G401 (cell line): Measurements from ENCODE around the gene APOL2. TPM values are rescaled to one million over a fixed set of nuclear protein-coding genes. Genes with fewer than 3 reads are reported as not detected.
A peak's percentile ranks its signal among the peaks of the same experiment; 100 is the strongest.
"Not testable (repeated sequence)": the region's sequence is repeated elsewhere in the genome, so short reads cannot be mapped to it uniquely, and the experiment has no call there.

Experiments
- DNase-seq: peaks from one replicate; pipeline ENCODE4 v3.0.0-alpha.2; 2015; ENCODE audit warnings: low spot score
- in situ Hi-C: cut with HindIII; loops from 2 replicates; pipeline ENCODE4 v1.10.0; 2016; ENCODE audit warnings: low sequenced_read_pairs, mixed read lengths
- total RNA-seq: library from RNA; depleted of rRNA; stranded (reverse); fragments of >200 nt; shearing (Covaris generic); gene quantifications from 2 replicates; pipeline ENCODE4 v1.2.3, GENCODE V29; 2014

The APOL2 gene
- total RNA-seq, 1 experiment from 2014 or later = 33.5 TPM

- in situ Hi-C loops = no loop called here
- no peak for DNase-seq
Measured at GRCh38 chr22:36246718-36247117, 7.4 kb upstream of the APOL2 start.

GRCh38 chr22:36245805-36246356 lies 6.6 kb upstream of the APOL2 start:
- no peak for DNase-seq
- in situ Hi-C loops = no loop called here

GRCh38 chr22:36244522-36245391 lies 5.4 kb upstream of the APOL2 start:
- no peak for DNase-seq
- in situ Hi-C loops = no loop called here

GRCh38 chr22:36243986-36244385 lies 4.7 kb upstream of the APOL2 start:
- in situ Hi-C loops = no loop called here
- peak; percentile 20 for DNase-seq

GRCh38 chr22:36239150-36239400 lies 252 bp downstream of the APOL2 start:
- DNase-seq = no peak
- in situ Hi-C loops = no loop called here

- DNase-seq = peak; percentile 50
- in situ Hi-C loops = no loop called here
Measured at GRCh38 chr22:36238373-36239149, 766 bp downstream of the APOL2 start.

GRCh38 chr22:36237462-36238372 lies 1.6 kb downstream of the APOL2 start:
- DNase-seq = peak; percentile 64
- in situ Hi-C loops = no loop called here

GRCh38 chr22:36236388-36237319 lies 2.7 kb downstream of the APOL2 start:
- no peak for DNase-seq
- in situ Hi-C loops = no loop called here

GRCh38 chr22:36235585-36235984 lies 3.7 kb downstream of the APOL2 start:
- DNase-seq = no peak
- in situ Hi-C loops = no loop called here

GRCh38 chr22:36234919-36235318 lies 4.4 kb downstream of the APOL2 start:
- in situ Hi-C loops = no loop called here
- DNase-seq = no peak

GRCh38 chr22:36234213-36234612 lies 5.1 kb downstream of the APOL2 start:
- in situ Hi-C loops = no loop called here
- DNase-seq = no peak

- in situ Hi-C loops = no loop called here
- no peak for DNase-seq
Measured at GRCh38 chr22:36233796-36234195, 5.5 kb downstream of the APOL2 start.

GRCh38 chr22:36232715-36233401 lies 6.5 kb downstream of the APOL2 start:
- in situ Hi-C loops = no loop called here
- no peak for DNase-seq

GRCh38 chr22:36231051-36231450 lies 8.3 kb downstream of the APOL2 start:
- DNase-seq, in situ Hi-C loops: not testable (repeated sequence)

- DNase-seq, in situ Hi-C loops: not testable (repeated sequence)
Measured at GRCh38 chr22:36229649-36230048, 9.7 kb downstream of the APOL2 start.

GRCh38 chr22:36228944-36229343 lies 10.4 kb downstream of the APOL2 start:
- in situ Hi-C loops = no loop called here
- DNase-seq = no peak

- DNase-seq, in situ Hi-C loops: not testable (repeated sequence)
Measured at GRCh38 chr22:36228369-36228768, 11.0 kb downstream of the APOL2 start.

GRCh38 chr22:36227806-36228205 lies 11.5 kb downstream of the APOL2 start:
- no peak for DNase-seq
- in situ Hi-C loops = no loop called here
